ENCODE measurements around the gene AHCYL2.

DNA sequence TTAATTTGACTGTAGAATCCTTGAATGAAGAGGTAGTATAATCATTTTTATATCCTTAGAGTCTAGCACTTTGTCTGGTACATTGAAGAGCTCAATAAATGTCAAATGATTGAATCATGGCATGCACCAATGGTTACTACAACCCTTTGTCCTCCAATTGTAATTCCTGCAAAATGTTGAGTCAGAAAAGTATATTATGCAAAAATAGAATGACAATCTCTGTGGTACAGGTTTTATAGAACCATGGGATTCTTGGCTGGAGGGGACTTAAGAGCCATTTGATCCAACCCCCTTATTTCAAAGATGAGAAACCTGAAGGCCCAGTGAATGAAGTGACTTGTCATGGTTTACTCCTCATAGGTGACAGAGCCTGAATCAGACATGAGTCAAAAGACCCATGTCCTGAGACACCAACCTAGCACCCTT is 246.6 kb downstream of the AHCYL2 start:
- TF ChIP-seq CTCF (IDR thresholded peaks at IDR 0.05) (no peak), POLR2A (IDR thresholded peaks at IDR 0.05) (no peak)

Measured in adrenal gland (tissue), 5 donors.